GM12874 (cell line): ENCODE results near the gene RNMT.

Experiments used
- TF ChIP-seq, protein P1 (sequence below): IDR thresholded peaks from 2 replicates; pipeline ENCODE4 v1.5.1; 2011; ENCODE audit warnings: low read depth, mild to moderate bottlenecking, control low read depth, low read length, moderate library complexity; ENCODE audit not compliant: insufficient read depth

Gene RNMT

GRCh38 chr18:13809043-13809430 lies 82.6 kb downstream of the RNMT start:
- TF ChIP-seq, protein P1, sequence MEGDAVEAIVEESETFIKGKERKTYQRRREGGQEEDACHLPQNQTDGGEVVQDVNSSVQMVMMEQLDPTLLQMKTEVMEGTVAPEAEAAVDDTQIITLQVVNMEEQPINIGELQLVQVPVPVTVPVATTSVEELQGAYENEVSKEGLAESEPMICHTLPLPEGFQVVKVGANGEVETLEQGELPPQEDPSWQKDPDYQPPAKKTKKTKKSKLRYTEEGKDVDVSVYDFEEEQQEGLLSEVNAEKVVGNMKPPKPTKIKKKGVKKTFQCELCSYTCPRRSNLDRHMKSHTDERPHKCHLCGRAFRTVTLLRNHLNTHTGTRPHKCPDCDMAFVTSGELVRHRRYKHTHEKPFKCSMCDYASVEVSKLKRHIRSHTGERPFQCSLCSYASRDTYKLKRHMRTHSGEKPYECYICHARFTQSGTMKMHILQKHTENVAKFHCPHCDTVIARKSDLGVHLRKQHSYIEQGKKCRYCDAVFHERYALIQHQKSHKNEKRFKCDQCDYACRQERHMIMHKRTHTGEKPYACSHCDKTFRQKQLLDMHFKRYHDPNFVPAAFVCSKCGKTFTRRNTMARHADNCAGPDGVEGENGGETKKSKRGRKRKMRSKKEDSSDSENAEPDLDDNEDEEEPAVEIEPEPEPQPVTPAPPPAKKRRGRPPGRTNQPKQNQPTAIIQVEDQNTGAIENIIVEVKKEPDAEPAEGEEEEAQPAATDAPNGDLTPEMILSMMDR: no peak

DNA sequence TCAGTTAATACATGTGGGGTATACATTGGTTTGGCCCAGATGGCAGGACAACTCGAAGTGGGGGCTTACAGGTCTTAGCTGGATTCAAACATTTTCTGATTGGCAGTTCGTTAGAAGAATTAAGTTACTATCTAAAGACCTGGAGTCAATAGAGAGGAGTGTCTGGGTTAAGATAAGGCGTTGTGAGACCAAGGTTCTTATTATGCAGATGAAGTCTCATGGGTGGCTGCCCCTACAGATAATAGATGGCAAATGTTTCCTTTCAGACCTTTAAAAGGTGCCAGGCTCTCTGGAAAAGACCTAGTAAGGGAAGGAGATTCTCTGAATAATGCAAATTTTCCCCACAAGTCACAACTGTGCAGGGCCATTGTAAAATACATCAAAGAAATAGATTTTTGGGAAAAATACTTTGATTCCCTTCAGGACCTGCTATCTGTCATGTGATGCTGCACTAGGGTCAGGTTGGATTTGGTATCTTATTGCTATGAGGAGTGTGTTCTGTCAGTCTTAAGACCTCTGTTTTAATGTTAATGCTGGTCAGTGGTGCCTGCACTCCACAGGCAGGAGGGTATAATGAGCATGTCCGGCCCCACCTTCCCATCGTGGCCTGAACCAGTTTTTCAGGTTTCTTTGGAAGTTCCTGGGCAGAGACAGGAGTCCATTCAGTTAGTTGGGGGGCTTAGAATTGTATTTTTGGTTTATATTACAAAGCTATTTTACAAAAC lies 83.2 kb downstream of the RNMT start:
- TF ChIP-seq, protein P1: no peak

- TF ChIP-seq, protein P1: no peak
These were observed 84.5 kb downstream of the RNMT start for GRCh38 chr18:13810950-13811485.

DNA sequence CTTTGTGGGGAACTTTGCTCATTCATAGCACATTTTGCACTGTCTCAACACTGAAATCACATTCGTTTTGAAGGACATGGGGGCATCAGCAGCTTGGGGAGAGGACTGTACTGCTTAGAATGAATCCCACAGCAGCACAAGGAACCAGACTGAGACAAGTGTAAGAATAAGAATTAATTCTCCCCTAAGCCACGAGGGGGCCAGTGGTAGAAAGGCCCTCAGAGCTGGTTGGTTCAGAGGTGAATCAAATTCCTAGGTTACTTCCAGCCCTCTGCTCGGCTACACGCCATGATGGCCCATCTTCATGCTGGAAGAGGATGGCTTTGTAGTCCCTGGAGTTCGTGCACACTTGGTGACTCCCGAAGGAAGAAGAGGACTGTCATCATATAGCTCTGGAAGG lies 85.5 kb downstream of the RNMT start:
- TF ChIP-seq, protein P1: peak; percentile 40; the same call in 1 of the 2 replicates

GRCh38 chr18:13813271-13813849 lies 86.9 kb downstream of the RNMT start:
- TF ChIP-seq, protein P1: peak; percentile 73
